Omental fat pad (tissue), 4 donors: Measurements from ENCODE around the gene WFIKKN2. TPM values are rescaled to one million over a fixed set of nuclear protein-coding genes. Genes with fewer than 3 reads are reported as not detected.
"Not testable (repeated sequence)": the region's sequence is repeated elsewhere in the genome, so short reads cannot be mapped to it uniquely, and the experiment has no call there.

Experiments used
- ATAC-seq: fragments of 150-250 bp; one replicate; pipeline ENCODE4 v1.9.1; 2016; ENCODE audit warnings: mild to moderate bottlenecking, moderate library complexity; ENCODE audit not compliant: low FRiP score
- DNase-seq: peaks from one replicate; pipeline ENCODE4 v3.0.0-alpha.2; 2019; ENCODE audit warnings: low spot score
- total RNA-seq, 4 donors: library from RNA; depleted of rRNA; stranded (reverse); fragments of >200 nt; gene quantifications; one replicate each; pipeline ENCODE4 v1.1.0, GENCODE V29; 2016
- TF ChIP-seq, protein P1 (sequence below), 3 donors: fragments of 450-650 bp; IDR thresholded peaks; one replicate each; pipeline ENCODE4 v1.5.1; 2016 to 2017; ENCODE audit warnings: antibody characterized with exemption in 3 of 3, mild to moderate bottlenecking in 3 of 3, moderate library complexity in 2 of 3

The WFIKKN2 gene
- total RNA-seq, 4 donors from 2014 or later, result 0.09 to 0.24 TPM; not detected in 2

DNA sequence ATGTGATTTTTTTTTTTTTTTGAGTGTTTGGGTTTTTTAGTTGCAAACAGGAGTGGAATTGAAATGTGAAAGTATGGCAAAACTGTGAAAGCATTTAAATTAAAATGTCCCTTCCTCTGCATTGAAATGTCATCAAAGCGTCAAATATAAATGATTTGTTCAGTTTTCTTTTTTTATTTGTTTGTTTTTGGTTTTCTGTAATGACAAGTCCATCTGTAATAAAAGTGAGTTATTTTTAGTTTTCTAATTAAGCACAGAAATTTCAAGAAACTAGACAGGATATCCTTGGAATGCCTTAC, 32.7 kb downstream of the WFIKKN2 start:
- ATAC-seq, result no peak
- TF ChIP-seq, protein P1, sequence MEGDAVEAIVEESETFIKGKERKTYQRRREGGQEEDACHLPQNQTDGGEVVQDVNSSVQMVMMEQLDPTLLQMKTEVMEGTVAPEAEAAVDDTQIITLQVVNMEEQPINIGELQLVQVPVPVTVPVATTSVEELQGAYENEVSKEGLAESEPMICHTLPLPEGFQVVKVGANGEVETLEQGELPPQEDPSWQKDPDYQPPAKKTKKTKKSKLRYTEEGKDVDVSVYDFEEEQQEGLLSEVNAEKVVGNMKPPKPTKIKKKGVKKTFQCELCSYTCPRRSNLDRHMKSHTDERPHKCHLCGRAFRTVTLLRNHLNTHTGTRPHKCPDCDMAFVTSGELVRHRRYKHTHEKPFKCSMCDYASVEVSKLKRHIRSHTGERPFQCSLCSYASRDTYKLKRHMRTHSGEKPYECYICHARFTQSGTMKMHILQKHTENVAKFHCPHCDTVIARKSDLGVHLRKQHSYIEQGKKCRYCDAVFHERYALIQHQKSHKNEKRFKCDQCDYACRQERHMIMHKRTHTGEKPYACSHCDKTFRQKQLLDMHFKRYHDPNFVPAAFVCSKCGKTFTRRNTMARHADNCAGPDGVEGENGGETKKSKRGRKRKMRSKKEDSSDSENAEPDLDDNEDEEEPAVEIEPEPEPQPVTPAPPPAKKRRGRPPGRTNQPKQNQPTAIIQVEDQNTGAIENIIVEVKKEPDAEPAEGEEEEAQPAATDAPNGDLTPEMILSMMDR (IDR thresholded peaks at IDR 0.05), result no peak
- no peak for DNase-seq

DNA sequence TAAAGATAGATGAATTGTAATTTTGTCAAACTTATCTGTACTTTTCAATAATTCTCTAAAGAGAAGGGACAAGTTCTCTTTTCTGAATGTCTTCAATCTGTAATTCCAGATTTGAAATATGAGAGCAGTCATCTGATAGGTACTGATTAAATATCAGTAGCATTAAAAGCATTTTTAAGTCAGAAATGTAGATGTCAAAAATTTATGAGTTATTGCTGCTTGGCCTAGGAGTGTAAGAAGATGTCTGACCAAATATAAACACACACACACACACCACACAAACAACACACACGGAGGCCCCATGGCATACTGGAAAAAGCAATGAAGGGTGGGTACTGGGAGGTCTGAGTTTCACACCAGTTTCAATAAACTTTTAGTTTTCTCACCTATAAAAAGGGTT, 33.2 kb downstream of the WFIKKN2 start:
- no peak for DNase-seq
- TF ChIP-seq, protein P1 (IDR thresholded peaks at IDR 0.05), result no peak
- no peak for ATAC-seq

DNA sequence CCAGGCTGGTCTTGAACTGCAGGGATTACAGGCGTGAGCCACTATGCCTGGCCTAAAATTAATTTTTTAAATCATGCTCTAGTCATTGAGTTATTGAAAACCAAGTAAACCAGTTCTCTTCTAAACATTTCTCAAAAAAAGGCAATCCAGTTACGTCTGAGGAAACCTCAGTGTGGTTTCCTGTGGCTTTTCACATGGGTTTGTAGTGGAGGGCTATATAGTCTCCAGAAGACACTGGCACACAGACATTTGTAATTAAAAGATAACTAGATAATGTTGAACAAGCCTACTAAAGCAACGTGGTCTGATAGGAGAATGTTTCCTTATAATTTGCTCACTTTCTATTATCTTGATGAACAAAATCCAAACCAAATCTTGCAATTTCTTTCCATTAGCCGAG, 36.0 kb downstream of the WFIKKN2 start:
- DNase-seq (no peak), ATAC-seq (no peak)
- TF ChIP-seq, protein P1 (IDR thresholded peaks at IDR 0.05), result no peak

DNA sequence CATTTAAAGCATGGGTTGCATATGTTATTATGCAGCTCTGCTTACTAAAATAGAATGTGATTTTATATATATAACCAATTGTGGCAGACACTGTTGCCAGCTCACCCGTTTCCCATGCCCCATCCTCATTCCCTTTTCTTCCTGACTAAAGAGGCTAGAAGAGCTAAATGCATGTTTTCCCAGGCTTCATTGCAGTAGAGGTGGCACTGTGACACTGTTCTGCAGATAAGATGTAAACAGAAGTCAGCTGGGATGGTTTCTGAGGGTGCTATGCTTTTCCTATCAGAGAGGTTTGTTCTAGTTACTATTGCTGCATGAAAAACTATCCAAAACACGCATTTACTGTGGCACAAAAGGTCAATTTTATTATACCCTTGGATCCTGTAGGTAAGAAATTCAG, 36.5 kb downstream of the WFIKKN2 start:
- ATAC-seq (no peak), DNase-seq (no peak)
- TF ChIP-seq, protein P1 (IDR thresholded peaks at IDR 0.05), result no peak

DNA sequence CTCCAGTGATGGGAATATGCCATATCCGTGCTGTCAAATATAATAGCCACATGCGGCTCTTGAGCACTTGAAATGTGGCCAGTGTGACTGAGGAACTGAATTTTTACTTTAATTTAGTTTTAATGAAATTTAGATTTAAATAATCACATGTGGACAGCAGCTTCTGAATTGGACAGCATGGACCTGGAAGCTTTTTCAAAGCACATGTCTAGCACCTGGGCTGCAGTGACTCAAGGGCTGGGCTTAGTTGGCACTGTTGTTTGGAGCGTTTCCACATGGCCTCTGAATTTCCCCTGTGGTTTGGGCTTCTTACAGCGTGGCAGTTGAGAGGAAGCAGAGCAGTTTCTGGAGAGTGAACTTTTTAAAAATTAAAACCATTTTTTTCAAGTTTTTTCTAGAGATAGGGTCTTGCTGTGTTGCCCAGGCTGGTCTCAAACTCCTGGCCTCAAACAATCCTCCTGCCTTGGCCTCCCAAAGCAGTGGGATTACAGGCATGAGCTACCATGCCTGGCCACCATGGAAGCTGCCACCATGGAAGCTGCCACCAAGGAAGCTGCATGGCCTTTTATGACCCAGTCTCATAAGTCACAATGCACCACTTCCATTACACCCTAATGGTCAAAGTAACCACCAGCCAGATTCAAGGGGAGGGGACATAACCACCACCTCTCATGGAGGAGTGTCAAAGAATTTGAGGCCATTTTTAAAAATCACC, 37.5 kb downstream of the WFIKKN2 start:
- no peak for ATAC-seq
- DNase-seq, result no peak
- TF ChIP-seq, protein P1 (IDR thresholded peaks at IDR 0.05), result no peak

DNA sequence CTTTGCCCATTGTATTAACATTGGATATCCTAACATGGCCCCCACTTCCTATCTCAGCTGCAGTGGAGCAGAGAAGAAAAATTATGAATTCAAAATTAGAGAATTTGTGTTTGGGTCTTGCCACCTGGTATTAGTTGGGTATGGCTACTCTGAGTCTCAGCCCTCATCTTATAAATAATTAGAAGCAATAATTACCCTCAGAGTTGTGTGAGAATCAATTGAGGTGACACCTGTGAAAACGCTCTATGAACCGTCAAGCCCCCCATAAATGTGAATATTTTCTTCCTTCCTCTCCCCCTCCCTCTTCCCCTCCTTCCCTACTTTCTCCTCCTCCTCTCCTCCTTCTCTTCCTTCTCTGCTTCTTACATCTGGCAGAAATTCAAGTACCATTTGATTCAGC, 39.7 kb downstream of the WFIKKN2 start:
- TF ChIP-seq, protein P1 (IDR thresholded peaks at IDR 0.05), result no peak
- DNase-seq (no peak), ATAC-seq (no peak)

DNA sequence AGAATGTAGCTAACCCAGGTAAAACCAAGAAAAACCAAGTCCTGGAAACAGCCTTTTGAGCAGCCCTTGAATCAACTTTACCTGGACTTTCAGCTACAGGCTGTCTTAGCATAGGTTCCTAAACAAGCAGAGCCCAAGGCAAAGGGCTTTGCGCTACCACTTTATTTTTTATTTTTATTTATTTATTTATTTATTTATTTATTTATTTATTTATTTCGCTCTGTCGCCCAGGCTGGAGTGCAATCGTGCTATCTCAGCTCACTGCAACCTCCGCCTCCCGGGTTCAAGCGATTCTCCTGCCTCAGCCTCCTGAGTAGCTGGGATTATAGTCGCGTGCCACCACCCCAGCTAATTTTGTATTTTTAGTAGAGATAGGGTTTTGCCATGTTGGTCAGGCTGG, 41.7 kb downstream of the WFIKKN2 start:
- not testable (repeated sequence) for DNase-seq, ATAC-seq
